Right ventricle myocardium superior (tissue), 1 donor: Measurements from ENCODE around the gene IFT88. TPM values are rescaled to one million over a fixed set of nuclear protein-coding genes. Genes with fewer than 3 reads are reported as not detected.
A peak's percentile ranks its signal among the peaks of the same experiment; 100 is the strongest.

Source experiments
- ATAC-seq: fragments of 200-7000 bp; cut with Tn5 transposase; one replicate; pipeline ENCODE4 v1.9.1; 2020; ENCODE audit warnings: mild to moderate bottlenecking; ENCODE audit not compliant: poor library complexity
- DNase-seq: peaks from one replicate; pipeline ENCODE4 v3.0.0-alpha.2; 2020
- intact Hi-C: fragments of 100-400 bp; cut with DNase I; formaldehyde crosslinking; loops from one replicate; pipeline ENCODE4 v1.11.2; 2022
- long read RNA-seq: library from polyadenylated mRNA; unstranded; transcript quantifications from one replicate; pipeline ENCODE4 v2.0.0, GENCODE V29; 2021
- total RNA-seq: library from RNA; stranded (reverse); fragmentation: NEBNext Ultra II Directional; extraction: Animal tissue kit (Norgen Biotek cat#: 25700); gene quantifications from one replicate; pipeline ENCODE4 v1.2.1, GENCODE V29; 2021
- donor health status: DM: no; HTN: yes; CAD: no; lungs with severe emphysema.

IFT88 gene, protein sequence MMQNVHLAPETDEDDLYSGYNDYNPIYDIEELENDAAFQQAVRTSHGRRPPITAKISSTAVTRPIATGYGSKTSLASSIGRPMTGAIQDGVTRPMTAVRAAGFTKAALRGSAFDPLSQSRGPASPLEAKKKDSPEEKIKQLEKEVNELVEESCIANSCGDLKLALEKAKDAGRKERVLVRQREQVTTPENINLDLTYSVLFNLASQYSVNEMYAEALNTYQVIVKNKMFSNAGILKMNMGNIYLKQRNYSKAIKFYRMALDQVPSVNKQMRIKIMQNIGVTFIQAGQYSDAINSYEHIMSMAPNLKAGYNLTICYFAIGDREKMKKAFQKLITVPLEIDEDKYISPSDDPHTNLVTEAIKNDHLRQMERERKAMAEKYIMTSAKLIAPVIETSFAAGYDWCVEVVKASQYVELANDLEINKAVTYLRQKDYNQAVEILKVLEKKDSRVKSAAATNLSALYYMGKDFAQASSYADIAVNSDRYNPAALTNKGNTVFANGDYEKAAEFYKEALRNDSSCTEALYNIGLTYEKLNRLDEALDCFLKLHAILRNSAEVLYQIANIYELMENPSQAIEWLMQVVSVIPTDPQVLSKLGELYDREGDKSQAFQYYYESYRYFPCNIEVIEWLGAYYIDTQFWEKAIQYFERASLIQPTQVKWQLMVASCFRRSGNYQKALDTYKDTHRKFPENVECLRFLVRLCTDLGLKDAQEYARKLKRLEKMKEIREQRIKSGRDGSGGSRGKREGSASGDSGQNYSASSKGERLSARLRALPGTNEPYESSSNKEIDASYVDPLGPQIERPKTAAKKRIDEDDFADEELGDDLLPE
- total RNA-seq = 6.0 TPM
- long read RNA-seq, transcript IFT88-202 (26 exons, 2,856 nt) = major isoform, 18 of 28 reads
- long read RNA-seq, partial matches to known transcripts = 1 of 28 reads
- long read RNA-seq, other reads (novel, unspliced or antisense) = 9 of 28 reads

DNA sequence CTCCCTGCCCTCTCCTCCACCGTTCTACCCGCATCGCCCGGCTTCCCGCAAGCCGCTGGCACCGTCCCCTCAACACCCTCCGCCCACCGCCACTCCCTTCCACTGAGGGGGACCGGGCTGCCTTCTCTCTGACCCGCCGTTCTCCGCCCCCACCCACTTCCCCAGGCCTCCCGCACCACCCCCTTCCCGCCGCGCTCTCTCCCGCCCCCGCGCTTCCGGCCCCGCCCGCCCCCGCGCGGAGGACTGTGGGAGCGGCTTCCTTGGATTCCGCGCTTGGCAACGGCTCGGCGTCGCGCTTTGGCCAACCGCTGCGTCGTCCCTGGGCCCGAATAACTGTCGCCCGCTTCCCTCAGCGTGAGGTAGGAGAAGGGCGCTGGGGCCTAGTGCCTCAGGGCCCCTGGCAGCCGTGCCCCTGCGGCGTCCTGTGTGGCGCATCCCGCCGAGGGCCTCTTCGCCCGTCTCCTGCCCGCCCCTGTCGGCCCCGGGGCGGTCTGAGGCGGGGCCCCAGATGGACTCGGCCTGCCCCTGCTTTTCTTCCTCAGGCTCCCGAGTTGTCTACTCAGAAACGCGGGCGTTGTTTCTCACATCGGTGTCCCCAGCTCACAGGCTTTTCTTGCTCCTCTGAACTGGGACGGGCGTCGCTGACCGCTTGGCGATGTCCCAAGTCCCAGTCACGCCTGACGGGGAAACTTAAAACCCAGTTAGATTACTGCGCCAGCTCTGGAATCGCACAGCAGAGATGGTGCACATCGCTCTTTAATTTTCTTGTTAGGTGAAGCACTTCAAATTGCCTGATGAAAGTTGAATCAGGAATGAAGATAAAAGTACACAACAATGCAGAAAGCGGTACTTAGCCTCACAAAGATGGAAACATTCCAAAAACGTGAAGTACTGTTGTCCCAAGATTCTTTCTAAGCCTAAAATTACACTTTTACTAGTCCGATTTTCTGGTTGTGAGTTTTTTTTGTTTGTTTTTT is at the start of gene IFT88:
IFT88 (plus strand) TSS at position 260 of the 977 bp plus-strand sequence. CDS start 7,229 bp downstream, outside the sequence.
- intact Hi-C loops = no loop called here
- DNase-seq (peak; percentile 93), ATAC-seq (peak; percentile 99)

DNA sequence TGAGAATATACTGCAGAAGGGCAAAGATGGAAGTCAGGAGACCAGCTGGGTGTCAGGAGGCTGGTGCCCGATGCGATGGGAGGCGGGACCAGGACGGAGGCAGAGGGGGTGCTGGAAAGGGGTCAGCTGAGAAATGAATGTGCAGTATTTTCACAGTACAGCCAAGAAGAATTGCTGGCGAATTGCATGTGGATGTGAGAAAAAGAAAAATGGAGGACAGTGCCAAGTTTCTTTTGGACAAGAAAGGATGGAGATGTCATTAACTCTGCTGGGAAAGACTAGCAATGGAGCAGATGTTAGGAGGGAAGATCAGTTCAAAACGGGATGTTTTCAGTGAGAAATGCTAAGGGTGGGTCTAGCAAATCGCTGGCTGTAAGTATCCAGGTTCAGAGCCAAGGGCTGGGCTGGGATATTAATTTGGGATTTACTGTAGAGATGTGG is 48.3 kb upstream of the IFT88 start:
- ATAC-seq (peak; percentile 66), DNase-seq (no peak)
- intact Hi-C loops = no loop called here

DNA sequence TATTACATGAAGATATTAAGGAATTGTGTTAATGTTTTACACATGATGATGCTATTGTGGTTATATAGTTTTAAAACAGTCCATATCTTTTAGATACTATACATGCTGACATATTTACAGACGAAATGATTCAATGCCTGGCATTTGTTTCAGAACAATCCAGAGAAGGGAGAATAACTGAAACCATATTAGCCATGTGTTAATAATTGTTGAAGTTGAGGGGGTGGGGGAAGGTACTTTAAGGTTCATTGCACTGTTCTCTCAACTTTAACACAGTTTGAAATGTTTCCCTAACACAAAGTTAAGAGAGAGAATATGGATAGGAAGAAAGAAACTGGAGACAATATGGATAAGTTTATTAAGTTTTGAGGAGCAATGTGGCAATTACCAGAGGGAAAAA is 47.1 kb upstream of the IFT88 start:
- ATAC-seq = no peak
- intact Hi-C loops = no loop called here
- DNase-seq = no peak

DNA sequence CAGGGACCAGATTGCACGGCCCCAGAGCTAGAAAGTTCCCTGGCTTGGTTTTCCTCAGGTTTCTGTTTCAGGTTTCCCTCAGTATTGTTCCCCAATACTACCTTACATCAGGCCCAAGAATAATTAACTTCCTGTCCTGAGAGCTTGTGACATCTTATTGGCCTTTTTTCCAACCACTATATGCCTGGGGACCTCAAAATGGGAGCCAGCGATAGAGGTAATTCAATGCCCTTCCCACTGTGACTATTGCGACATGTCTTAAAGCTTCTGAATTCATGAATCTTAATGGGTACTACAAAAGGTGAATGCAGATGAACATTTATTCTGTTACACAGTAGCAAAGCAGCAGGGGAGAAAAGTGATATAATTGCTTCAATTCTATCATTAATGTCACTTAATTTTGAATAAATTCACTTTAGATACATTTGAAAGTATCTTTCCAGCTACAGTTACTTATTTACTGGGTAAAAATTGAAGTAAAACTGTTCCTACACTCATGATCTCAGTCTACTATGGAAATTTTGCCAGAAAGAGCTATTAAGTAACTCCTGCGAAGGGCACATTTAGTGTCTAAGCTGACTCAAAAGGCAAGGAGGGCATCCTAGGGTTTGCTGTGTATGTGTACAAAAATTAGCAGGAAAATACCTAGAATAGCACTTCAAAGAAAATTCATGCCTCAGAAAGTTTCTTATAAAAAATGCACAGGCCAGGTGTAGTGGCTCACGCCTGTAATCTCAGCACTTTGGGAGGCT is 45.4 kb upstream of the IFT88 start:
- DNase-seq (no peak), ATAC-seq (no peak)
- intact Hi-C loops = no loop called here

DNA sequence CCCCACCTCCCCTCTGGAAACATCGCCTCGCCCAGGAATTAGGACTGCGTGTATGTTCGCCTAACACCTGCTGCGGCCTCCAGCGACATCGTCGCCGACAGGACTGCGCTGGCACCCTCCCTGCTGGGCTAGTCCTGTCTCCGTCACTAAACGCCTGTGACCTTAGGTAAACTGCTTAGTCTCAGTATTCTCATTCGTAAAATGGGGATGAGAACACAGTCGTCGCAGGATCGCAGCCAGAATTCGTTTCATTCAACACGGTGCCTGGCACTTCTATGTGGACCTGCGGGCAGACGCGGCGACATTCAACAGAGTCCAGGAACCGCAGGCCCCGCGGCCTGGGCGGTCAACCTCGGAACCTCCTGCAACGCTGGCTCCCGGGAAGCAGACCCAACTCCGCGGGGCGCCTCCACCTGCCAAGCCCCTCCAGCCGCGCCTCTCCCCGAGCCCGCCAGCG is 41.8 kb upstream of the IFT88 start:
- intact Hi-C loops = loop anchor here (5.0 kb wide), 1 partner anchor 37 kb away; no protein-coding TSS in a partner anchor
- DNase-seq (peak; percentile 52), ATAC-seq (peak; percentile 38)

DNA sequence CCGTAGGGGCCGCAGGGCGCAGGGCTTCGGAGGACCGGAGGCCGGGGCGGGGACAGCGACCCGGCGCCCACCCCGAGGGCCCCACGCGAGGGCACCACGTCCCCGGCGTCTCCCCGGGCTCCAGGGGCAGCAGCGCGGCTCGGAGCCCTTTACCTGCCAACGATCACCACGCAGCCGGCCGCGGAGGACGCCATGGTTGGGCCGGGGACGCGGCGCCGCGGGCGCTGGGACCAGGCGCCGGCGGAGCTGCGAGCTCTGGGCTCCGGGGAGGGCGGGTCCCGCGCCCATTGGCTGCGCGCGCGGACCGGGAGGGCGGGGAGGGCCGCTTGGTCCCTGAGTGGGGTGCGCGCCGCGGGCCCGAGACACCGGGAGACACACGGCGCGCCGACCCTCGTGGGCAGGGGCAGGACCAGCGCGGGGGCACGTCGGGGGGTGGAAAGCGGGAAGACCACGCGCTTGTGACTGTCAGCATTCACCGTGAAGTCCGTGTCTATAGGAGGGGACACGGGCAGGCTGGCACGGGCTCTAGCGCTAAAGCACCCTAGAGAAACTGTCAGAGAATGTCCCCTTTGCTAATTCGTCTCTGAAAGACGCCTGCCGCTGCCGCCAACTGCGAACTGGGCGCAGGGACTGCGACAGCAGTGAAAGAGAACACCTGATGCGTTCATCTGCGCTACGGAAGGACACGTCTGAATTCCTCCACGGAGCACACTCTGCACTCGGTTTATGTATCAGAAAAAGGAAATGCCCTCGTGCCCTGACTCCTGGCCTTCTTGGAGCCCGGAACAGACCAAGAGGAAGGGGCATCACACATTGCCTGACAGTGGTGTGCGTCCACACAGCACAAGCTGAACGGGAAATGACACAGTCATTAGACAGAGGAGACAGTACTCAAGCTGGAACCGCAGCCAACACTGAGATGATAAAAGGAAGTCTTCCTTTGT is 41.1 kb upstream of the IFT88 start, which contains the start of gene CRYL1:
CRYL1 (minus strand) TSS at position 257 of the 944 bp plus-strand sequence; CDS start at position 194, 63 bp downstream.
- ATAC-seq = peak; percentile 99
- intact Hi-C loops = loop anchor here (5.0 kb wide), 1 partner anchor 36 kb away; no protein-coding TSS in a partner anchor
- DNase-seq = peak; percentile 88

DNA sequence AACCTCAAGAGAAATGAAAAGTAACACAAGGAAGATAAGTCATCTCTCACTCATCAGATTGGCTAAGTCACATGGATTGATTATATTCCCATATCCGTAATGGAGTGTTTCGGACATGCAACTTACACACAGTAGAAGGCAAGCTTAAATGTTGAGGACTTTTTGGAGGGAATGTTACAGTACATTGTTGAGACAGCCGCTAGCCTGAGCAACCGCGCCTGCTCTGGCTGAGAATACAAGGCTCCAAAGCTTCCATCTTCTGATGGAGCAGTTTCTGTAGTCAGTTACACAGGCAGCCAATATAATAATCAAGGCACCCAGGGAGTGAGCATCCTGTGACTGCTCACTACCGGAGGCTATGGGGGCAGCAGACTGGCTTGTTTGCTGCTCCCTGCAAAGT is 40.3 kb upstream of the IFT88 start:
- DNase-seq (no peak), ATAC-seq (no peak)
- intact Hi-C loops = loop anchor here (5.0 kb wide), 1 partner anchor 36 kb away; no protein-coding TSS in a partner anchor

DNA sequence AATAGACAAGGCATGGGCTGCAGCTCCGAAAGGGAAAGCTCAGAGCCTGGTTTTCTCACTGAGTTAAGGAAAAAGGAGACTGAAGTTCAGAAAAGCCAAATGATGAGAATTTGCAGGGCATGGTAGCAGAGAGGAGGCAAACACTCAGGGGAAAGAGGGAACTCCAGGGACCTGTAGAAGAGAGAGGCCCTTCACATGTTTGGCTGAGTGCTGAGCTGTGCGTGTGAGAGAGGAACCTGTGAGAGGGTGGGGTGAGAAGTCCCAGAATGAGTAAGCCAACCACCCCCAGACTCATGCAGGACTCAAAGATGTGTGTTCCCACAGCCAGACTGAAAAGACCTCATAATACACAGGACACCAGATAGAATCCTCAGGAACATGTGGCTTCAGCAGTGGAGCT is 38.5 kb upstream of the IFT88 start:
- DNase-seq (no peak), ATAC-seq (no peak)
- intact Hi-C loops = loop anchor here (5.0 kb wide), 1 partner anchor 34 kb away; no protein-coding TSS in a partner anchor

DNA sequence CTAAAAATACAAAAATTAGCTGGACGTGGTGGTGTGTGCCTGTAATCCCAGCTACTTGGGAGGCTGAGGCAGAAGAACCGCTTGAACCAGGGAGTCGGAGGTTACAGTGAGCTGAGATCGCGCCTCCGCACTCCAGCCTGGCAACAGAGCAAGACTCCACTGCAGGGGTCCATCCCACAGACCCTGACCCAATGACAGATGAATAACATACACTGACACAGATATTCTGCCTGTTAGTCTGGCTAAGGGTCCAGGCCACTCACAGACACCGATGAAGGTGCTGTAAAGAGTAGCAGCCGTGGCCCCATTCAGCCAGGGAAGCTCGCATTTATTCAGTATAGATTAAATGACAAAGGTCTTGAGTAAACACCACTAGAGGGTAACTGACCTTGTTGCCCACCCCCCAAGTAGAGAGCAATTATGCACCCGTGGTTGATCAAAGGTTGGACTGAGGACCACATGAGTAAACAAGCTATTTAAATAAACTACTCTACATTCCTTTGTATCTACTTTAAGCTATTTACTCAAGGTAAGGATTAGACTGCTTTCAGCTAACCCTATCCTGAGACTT is 32.8 kb upstream of the IFT88 start:
- no peak for ATAC-seq
- no peak for DNase-seq
- intact Hi-C loops = no loop called here

DNA sequence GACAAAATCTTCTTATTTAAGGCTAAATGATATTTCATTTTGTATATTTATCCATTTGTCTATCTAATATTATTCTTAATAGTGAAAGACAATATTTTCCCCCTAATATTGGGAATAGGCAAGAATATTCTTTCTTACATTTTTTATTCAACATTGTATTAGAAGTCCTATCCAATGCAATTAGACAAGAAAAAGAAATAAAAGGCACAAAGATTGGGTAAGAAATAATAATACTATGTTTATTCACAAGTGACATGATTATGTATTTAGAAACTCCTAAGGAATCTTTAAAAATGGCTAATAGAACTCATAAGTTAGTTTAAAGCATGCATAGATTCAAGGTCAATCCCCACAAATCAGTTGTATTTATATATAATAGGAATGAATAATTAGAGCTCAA is 30.0 kb upstream of the IFT88 start:
- intact Hi-C loops = no loop called here
- no peak for ATAC-seq

DNA sequence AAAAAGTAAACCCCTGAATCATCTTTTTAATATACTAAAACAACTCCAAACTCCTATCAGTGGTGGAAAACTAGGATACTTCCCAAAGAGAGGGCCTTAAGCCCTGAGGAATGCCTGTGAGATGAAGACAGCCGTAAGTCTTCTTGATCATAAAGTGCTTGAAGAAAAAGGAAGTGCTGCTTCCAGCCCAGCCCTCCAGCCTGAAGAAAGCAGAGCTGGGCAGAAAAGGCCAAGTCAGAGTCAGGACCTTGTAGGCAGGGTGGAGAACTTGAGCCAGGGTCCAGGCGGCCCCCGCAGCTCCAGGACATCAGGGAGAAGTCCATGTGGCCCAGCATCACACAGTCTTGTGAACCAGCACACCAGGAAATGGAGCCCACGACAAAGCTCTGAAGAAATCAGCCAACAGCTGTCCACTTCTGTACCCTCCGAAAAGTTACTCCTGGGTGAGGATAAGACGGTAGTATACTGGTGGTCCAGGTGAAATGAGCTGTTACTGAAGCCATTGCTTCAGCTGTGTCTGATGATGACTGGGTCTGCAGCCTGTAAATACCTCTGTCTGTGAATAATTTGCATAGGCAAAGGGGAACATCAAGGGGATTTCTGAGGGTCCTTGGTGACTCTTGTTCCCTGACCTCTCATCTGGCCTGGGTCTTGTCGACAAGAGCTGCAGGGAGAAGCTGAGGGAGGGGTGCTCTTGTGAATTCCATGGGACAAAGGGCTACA is 22.6 kb upstream of the IFT88 start:
- intact Hi-C loops = no loop called here
- peak; percentile 43 for ATAC-seq

More for the DNA sequence above, 30.0 kb upstream of the IFT88 start:
- DNase-seq = no peak

DNA sequence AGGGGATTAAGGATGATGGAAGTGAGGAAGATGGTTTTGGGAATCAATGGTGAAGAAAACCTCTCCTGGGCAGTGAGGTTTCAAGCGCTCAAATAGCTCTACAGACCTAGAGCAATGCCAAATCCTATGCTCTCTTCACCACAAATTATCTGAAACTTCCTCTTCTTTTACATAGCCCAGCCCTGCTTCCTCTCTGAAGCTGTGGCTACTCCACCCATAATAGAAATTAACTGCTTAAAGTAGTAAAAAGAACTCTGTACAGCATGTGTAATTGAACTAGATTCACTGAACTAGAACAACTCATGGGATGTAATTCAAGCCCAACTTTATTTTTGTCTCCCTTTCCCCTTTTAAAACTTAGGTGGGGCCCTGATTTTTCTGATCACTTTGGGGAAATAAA is 20.4 kb upstream of the IFT88 start:
- ATAC-seq = peak; percentile 79
- intact Hi-C loops = no loop called here
- no peak for DNase-seq

More for the DNA sequence above, 22.6 kb upstream of the IFT88 start:
- no peak for DNase-seq

DNA sequence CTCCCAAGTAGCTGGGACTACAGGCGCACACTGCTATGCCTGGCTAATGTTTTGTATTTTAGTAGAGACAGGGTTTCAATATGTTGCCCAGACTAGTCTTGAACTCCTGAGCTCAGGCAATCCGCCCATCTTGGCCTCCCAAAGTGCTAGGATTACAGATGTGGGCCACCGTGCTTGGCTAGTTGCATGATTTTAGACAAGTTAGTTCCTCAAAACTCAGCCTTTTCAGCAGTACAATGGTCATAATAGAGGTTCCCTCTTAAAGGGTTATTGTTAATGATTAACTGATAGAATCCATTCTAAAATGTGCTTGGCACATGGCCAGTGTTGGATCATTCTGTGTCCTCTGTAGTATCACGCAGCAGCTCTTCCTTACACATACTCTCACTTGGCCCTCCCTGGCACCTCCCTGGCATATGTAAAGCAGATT is 19.5 kb upstream of the IFT88 start:
- intact Hi-C loops = no loop called here
- no peak for DNase-seq
- ATAC-seq = no peak

DNA sequence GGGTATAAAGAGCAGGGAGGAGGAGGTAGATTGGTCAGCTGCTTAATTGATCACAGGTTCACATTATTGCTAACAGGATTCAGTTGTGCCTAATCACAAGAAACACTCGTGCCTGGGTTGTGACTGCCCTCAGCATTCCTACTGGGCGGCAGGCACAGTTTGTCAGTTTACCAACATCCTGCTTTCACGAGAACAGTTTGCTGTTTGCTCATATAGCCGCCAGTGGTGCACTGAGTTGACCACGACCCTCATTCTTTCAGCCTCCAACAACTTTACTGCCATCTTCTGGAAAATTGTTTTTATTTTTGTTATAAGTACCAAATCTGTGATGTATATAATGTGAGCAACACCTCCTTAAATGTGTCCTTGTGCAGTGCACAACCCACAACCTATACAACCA is 16.2 kb upstream of the IFT88 start:
- ATAC-seq (no peak), DNase-seq (no peak)
- intact Hi-C loops = no loop called here

DNA sequence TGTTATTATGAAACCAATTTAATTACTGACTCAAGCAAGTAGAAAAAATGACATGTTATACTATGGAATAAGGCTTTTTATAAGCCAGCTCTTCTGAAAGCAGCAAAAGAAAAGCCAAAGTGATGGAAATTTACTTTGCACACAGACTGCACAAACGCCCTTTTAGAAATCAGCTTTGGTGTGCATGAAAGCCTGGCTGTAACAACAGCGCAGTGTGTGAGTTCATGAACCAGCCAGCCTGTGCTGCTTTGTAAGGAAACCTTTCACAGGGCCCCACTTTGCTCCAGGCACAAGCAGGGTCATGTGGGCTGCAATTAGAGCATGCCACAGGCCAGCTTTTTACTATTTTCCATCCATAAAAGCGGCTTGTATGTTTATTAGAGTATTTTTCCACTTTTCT is 13.6 kb upstream of the IFT88 start:
- DNase-seq (no peak), ATAC-seq (no peak)
- intact Hi-C loops = no loop called here
